ENCODE data around the gene CACHD1. TPM values are rescaled to one million over a fixed set of nuclear protein-coding genes. Genes with fewer than 3 reads are reported as not detected.

Gene CACHD1
- total and polyA plus RNA-seq, 2 donors (not counting 1 experiment from before 2014, with no cell fraction given): 2.9 to 5.4 TPM

DNA sequence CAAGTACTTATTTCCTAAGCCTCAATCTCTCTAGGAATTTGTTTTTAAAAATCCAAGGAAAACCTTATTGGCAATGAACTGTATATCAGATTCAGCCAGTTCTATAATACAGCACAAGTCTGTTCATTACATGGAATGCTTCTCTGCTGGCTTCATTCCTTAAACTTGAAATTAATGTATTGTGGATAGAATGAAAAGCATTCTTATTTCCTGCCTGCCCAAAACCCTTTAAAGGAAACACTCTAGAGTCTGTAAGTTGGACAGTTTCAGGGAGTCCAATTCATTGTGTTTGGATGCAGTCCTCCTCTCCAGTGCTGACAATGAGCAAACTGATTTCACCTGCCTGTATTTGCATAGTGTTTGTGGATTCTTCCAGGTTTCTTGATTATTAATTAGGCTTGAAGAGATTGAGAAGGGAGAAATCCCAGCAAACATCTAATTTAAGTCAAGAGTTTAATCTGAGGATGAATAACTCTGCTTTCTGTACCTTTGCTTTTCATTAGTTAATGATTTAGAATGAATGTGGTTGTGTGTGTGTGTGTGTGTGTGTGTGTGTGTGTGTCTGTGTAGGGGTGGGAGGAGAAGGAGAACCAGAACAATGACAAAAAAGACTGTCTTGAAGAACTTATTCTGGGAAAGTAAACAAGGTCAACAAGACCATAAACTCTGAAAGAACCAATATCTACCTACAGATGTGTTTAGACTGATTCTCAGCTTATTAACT is 61.2 kb downstream of the CACHD1 start:
- Histone ChIP-seq H3K9ac (ENCODE audit: insufficient read depth, low read length) (no peak overlapping the region), H3K27me3 (ENCODE audit: control insufficient read depth, insufficient read depth, low read length) (no peaks in the 10 kb centered on the region), H4K20me1 (ENCODE audit: control insufficient read depth, extremely low read depth, insufficient read depth, low read length) (no peaks in the 10 kb centered on the region), H3K4me3 (replicated peaks in 1 of 4; ENCODE audit: control extremely low read depth in 1 of 4, insufficient read depth in 1 of 4, low read depth in 3 of 4, low read length in 4 of 4) (no peak overlapping the region), H3K4me2 (ENCODE audit: extremely low read depth, insufficient read depth, low read length) (no peak overlapping the region), H2AFZ (ENCODE audit: low read length) (no peak overlapping the region), H3K27ac (ENCODE audit: insufficient read depth, low read length) (no peak overlapping the region), H3K4me1 (ENCODE audit: control insufficient read depth, extremely low read depth, insufficient read depth, low read length) (peaks cover 8% of the 10 kb centered on the region), H3K79me2 (ENCODE audit: control insufficient read depth, insufficient read depth, low read length) (no peaks in the 10 kb centered on the region), H3K36me3 (ENCODE audit: control insufficient read depth, insufficient read depth, low read length) (no peaks in the 10 kb centered on the region), H3K9me3 (ENCODE audit: control insufficient read depth, insufficient read depth, low read depth, low read length) (no peaks in the 10 kb centered on the region)
- DNase-seq (ENCODE audit: low read depth in 2 of 2): no peak
- no peak for TF ChIP-seq EZH2 (IDR thresholded peaks at IDR 0.05; ENCODE audit: low read length, missing control alignments)
- TF ChIP-seq, protein P1, sequence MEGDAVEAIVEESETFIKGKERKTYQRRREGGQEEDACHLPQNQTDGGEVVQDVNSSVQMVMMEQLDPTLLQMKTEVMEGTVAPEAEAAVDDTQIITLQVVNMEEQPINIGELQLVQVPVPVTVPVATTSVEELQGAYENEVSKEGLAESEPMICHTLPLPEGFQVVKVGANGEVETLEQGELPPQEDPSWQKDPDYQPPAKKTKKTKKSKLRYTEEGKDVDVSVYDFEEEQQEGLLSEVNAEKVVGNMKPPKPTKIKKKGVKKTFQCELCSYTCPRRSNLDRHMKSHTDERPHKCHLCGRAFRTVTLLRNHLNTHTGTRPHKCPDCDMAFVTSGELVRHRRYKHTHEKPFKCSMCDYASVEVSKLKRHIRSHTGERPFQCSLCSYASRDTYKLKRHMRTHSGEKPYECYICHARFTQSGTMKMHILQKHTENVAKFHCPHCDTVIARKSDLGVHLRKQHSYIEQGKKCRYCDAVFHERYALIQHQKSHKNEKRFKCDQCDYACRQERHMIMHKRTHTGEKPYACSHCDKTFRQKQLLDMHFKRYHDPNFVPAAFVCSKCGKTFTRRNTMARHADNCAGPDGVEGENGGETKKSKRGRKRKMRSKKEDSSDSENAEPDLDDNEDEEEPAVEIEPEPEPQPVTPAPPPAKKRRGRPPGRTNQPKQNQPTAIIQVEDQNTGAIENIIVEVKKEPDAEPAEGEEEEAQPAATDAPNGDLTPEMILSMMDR (conservative IDR thresholded peaks at IDR 0.05 in 1 of 2, IDR thresholded peaks at IDR 0.05 in 1 of 2; ENCODE audit: low read depth in 1 of 2, low read length in 2 of 2): no peak

DNA sequence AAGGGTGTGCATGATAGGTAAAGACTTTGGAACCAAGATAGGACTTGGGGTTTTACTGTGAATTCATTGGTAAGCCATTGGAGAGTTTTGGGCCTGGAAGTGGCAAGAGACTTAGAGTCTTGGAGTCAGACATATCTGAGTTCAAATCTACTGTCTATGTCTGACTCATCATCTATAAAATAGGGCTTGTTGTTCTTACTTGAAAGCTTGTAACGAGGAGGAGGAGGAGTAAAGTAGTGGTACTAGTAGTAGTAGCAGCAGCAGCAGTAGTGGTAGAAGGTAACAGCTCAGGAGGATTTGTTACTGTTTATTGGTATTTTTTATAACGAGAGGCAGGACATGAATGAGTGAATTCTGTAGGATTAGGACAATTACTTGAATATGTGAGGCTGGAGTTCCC is 62.7 kb downstream of the CACHD1 start:
- Histone ChIP-seq H3K9me3 (ENCODE audit: control insufficient read depth, insufficient read depth, low read depth, low read length) (no peaks in the 10 kb centered on the region), H3K4me1 (ENCODE audit: control insufficient read depth, extremely low read depth, insufficient read depth, low read length) (no peaks in the 10 kb centered on the region), H3K4me3 (replicated peaks in 1 of 4; ENCODE audit: control extremely low read depth in 1 of 4, insufficient read depth in 1 of 4, low read depth in 3 of 4, low read length in 4 of 4) (no peak overlapping the region), H3K9ac (ENCODE audit: insufficient read depth, low read length) (no peak overlapping the region), H3K79me2 (ENCODE audit: control insufficient read depth, insufficient read depth, low read length) (no peaks in the 10 kb centered on the region), H3K27ac (ENCODE audit: insufficient read depth, low read length) (no peak overlapping the region), H3K4me2 (ENCODE audit: extremely low read depth, insufficient read depth, low read length) (no peak overlapping the region), H3K36me3 (ENCODE audit: control insufficient read depth, insufficient read depth, low read length) (no peaks in the 10 kb centered on the region), H4K20me1 (ENCODE audit: control insufficient read depth, extremely low read depth, insufficient read depth, low read length) (no peaks in the 10 kb centered on the region), H2AFZ (ENCODE audit: low read length) (no peak overlapping the region), H3K27me3 (ENCODE audit: control insufficient read depth, insufficient read depth, low read length) (no peaks in the 10 kb centered on the region)
- DNase-seq (ENCODE audit: low read depth in 2 of 2): no peak
- TF ChIP-seq, protein P1 (conservative IDR thresholded peaks at IDR 0.05 in 1 of 2, IDR thresholded peaks at IDR 0.05 in 1 of 2; ENCODE audit: low read depth in 1 of 2, low read length in 2 of 2): no peak
- TF ChIP-seq EZH2 (IDR thresholded peaks at IDR 0.05; ENCODE audit: low read length, missing control alignments): no peak

DNA sequence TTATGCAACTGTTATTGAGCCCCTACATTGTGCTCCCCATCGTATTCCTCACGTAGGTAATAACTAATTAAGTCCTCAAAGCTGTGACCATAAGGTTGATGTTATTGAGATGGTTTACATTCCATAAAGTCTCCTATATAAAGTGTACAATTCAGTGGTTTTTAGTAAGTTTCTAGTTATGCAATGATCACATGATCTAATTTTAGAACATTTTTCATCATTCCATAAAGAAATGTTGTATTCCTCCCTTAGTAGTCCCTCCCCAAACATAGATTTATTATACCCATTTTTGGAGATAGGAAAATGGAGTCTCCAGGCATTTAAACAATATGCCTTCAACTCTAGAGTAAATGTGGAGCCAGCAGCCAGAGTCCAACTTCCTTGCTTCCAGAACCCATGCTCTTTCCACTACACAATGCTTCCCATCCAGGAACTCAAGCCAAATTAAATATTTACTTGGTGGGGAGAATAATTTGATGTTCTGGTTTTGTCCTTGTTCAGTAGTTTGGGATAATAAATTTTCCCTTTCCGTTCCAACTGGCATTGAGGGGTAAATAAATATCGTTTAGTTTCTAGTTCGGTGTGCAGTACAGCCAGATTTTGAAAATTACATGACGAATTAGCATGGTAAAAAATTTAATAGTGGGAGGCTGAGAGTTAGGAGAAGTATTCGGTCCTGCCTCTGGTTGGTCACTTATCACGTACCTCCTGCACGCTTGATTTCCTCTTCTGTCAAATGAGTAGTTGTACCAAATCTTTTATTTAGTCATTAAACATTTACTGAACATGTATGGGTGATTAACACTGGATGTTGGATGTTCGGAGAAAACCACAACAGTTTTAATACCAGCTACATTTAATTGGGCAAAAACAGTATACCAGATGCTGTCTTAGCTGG is 66.3 kb downstream of the CACHD1 start:
- no peaks in the 10 kb centered on the region for H3K9me3 ChIP-seq (ENCODE audit: control insufficient read depth, insufficient read depth, low read depth, low read length)
- peak overlapping the region; percentile 15 for H3K4me2 ChIP-seq (ENCODE audit: extremely low read depth, insufficient read depth, low read length)
- DNase-seq (ENCODE audit: low read depth in 2 of 2): peak in 1 of 2 donors; percentile 67
- H2AFZ ChIP-seq (ENCODE audit: low read length): no peak overlapping the region
- no peaks in the 10 kb centered on the region for H3K27me3 ChIP-seq (ENCODE audit: control insufficient read depth, insufficient read depth, low read length)
- H3K27ac ChIP-seq (ENCODE audit: insufficient read depth, low read length): no peak overlapping the region
- TF ChIP-seq, protein P1 (conservative IDR thresholded peaks at IDR 0.05 in 1 of 2, IDR thresholded peaks at IDR 0.05 in 1 of 2; ENCODE audit: low read depth in 1 of 2, low read length in 2 of 2): no peak
- TF ChIP-seq EZH2 (IDR thresholded peaks at IDR 0.05; ENCODE audit: low read length, missing control alignments): no peak
- H3K36me3 ChIP-seq (ENCODE audit: control insufficient read depth, insufficient read depth, low read length): no peaks in the 10 kb centered on the region
- no peaks in the 10 kb centered on the region for H4K20me1 ChIP-seq (ENCODE audit: control insufficient read depth, extremely low read depth, insufficient read depth, low read length)
- peaks cover 4% of the 10 kb centered on the region for H3K4me1 ChIP-seq (ENCODE audit: control insufficient read depth, extremely low read depth, insufficient read depth, low read length)
- H3K79me2 ChIP-seq (ENCODE audit: control insufficient read depth, insufficient read depth, low read length): no peaks in the 10 kb centered on the region
- H3K4me3 ChIP-seq (replicated peaks in 1 of 4; ENCODE audit: control extremely low read depth in 1 of 4, insufficient read depth in 1 of 4, low read depth in 3 of 4, low read length in 4 of 4): no peak overlapping the region
- no peak overlapping the region for H3K9ac ChIP-seq (ENCODE audit: insufficient read depth, low read length)
